HepG2 (cell line): ENCODE data around the gene GNAL. TPM values are rescaled to one million over a fixed set of nuclear protein-coding genes. Genes with fewer than 3 reads are reported as not detected.
"Not testable (repeated sequence)": the region's sequence is repeated elsewhere in the genome, so short reads cannot be mapped to it uniquely, and the experiment has no call there.

Experiments used
- ATAC-seq: fragments of 200-7000 bp; cut with Tn5 transposase; 3 replicates; pipeline ENCODE4 v1.9.1; 2020; ENCODE audit warnings: mild to moderate bottlenecking, moderate library complexity
- BruUV-seq: library from RNA; stranded (reverse); fragments of 400-500 nt; replicated peaks from 2 replicates; lab custom pipeline; 2021; lab: Mats Ljungman, UMichigan
- CTCF ChIA-PET: fragments of 300-600 bp; formaldehyde crosslinking; extraction: SDS; loops from one replicate; lab custom pipeline; 2021; ENCODE audit warnings: low total read pairs, inconsistent platforms, low intra/inter-chr PET ratio; lab: Yijun Ruan, JAX
- POLR2A ChIA-PET: fragments of 350-600 bp; sonication (Branson Sonifier 250); formaldehyde crosslinking; loops from one replicate; lab custom pipeline; 2020; ENCODE audit warnings: antibody characterized with exemption, inconsistent platforms; lab: Yijun Ruan, JAX
- DNase-seq: peaks from one replicate; pipeline ENCODE4 v3.0.0-alpha.2; 2015; ENCODE audit warnings: low spot score
- FAIRE-seq: peaks from 3 replicates; lab custom pipeline; 2011; peaks lifted over from hg19 to GRCh38; lab: Jason Lieb, UNC
- H2AFZ ChIP-seq: one replicate; pipeline ENCODE4 v1.6.1; 2011; ENCODE audit warnings: low read length, inconsistent platforms
- H3K27ac ChIP-seq: fragments of 300-600 bp; 3 replicates; pipeline ENCODE4 v1.8.0; 2011; ENCODE audit warnings: mixed run types, mild to moderate bottlenecking, mixed read lengths, low read length, inconsistent platforms; ENCODE audit not compliant: insufficient read depth; ENCODE audit errors: extremely low read length
- H3K27me3 ChIP-seq, 2 experiments: fragments of 200-600 bp in 1 of 2; 2 replicates in 1 of 2; 3 replicates in 1 of 2; pipeline versions ENCODE4 v1.6.0 to v1.8.0; 2011; ENCODE audit warnings: low read length in 2 of 2, mild to moderate bottlenecking in 2 of 2, moderate library complexity in 2 of 2, inconsistent platforms in 1 of 2; ENCODE audit not compliant: insufficient read depth in 2 of 2, control insufficient read depth in 1 of 2
- H3K36me3 ChIP-seq, 2 experiments: fragments of 200-600 bp in 1 of 2; replicated peaks in 1 of 2; 2 replicates in 1 of 2; 3 replicates in 1 of 2; pipeline versions ENCODE4 v1.5.1 to v1.8.0; 2011; ENCODE audit warnings: low read length in 2 of 2, inconsistent platforms in 1 of 2; ENCODE audit not compliant: insufficient read depth in 2 of 2, control insufficient read depth in 1 of 2
- H3K4me1 ChIP-seq: 2 replicates; pipeline ENCODE4 v1.5.1; 2012; ENCODE audit warnings: low read length, inconsistent platforms; ENCODE audit not compliant: insufficient read depth
- H3K4me2 ChIP-seq: 2 replicates; pipeline ENCODE4 v1.6.0; 2011; ENCODE audit warnings: low read depth, low read length, inconsistent platforms
- H3K4me3 ChIP-seq, 3 experiments: fragments of 200-600 bp in 1 of 3; sonication (generic), shearing (Covaris generic) in 1 of 3; replicated peaks in 1 of 3; 2 replicates each; pipeline ENCODE4 v1.5.1; 2011 to 2016; ENCODE audit warnings: low read length in 3 of 3, inconsistent platforms in 2 of 3, low read depth in 2 of 3, mild to moderate bottlenecking in 2 of 3, control low read depth in 1 of 3, mixed read lengths in 1 of 3; ENCODE audit not compliant: insufficient read depth in 1 of 3
- H3K79me2 ChIP-seq: one replicate; pipeline ENCODE4 v1.6.1; 2011; ENCODE audit warnings: low read length, inconsistent platforms; ENCODE audit not compliant: insufficient read depth
- H3K9ac ChIP-seq: 2 replicates; pipeline ENCODE4 v1.6.0; 2011; ENCODE audit warnings: mild to moderate bottlenecking, low read depth, low read length, inconsistent platforms; ENCODE audit not compliant: insufficient read depth
- H3K9me3 ChIP-seq: 2 replicates; pipeline ENCODE4 v1.5.1; 2012; ENCODE audit warnings: mild to moderate bottlenecking, low read length
- H4K20me1 ChIP-seq: 2 replicates; pipeline ENCODE4 v1.6.0; 2011; ENCODE audit warnings: inconsistent platforms, mild to moderate bottlenecking, low read length, moderate library complexity; ENCODE audit not compliant: insufficient read depth
- RAD51 ChIP-seq: fragments of 450-650 bp; IDR thresholded peaks from 2 replicates; pipeline ENCODE4 v1.6.1; 2016; ENCODE audit warnings: borderline replicate concordance
- ZMYM4 ChIP-seq: sonication (generic); formaldehyde crosslinking; IDR thresholded peaks from 2 replicates; pipeline ENCODE4 v1.8.1; 2023; ENCODE audit warnings: mild to moderate bottlenecking, missing genetic modification reagents
- WGBS: methylation state at CpG from one replicate; pipeline ENCODE4 v1.1.6; 2017; ENCODE audit warnings: low lambda C conversion rate; 5-methylcytosine and 5-hydroxymethylcytosine counted together
- in situ Hi-C: cut with HindIII; loops from 2 replicates; pipeline ENCODE4 v1.10.0; 2017; ENCODE audit warnings: low pct_unique_long_range_greater_than_20kb; ENCODE audit not compliant: extremely low pct_ligation_motif_present
- intact Hi-C: fragments of 100-400 bp; cut with micrococcal nuclease; formaldehyde crosslinking; loops from one replicate; pipeline ENCODE4 v1.10.0; 2022; ENCODE audit not compliant: unreplicated experiment
- polyA plus RNA-seq, 8 experiments: library from polyadenylated mRNA; depleted of rRNA in 3 of 8; stranded (reverse) in 7 of 8; unstranded in 1 of 8; fragments of >200 nt; fragmentation: Illumina TruSeq in 4 of 8; extraction: Trizol in 4 of 8; gene quantifications; 2 replicates each; pipeline versions ENCODE4 v1.2.1 to v1.2.3, GENCODE V29; 2011 to 2016; ENCODE audit warnings: low read depth in 4 of 8, missing spikeins in 1 of 8, mixed read lengths in 1 of 8; ENCODE audit not compliant: insufficient read depth in 1 of 8
- total RNA-seq, 5 experiments: library from RNA; depleted of rRNA; stranded (reverse); fragments of >200 nt; fragmentation: Illumina TruSeq; extraction: Trizol; gene quantifications; 2 replicates each; pipeline ENCODE4 v1.2.3, GENCODE V29; 2016; ENCODE audit warnings: low read depth in 1 of 5

GNAL gene
- total and polyA plus RNA-seq, 2 of the 13 experiments (the other 11 are each of a cell fraction or from before 2014, with no cell fraction given), result 0.87 to 1.4 TPM

DNA sequence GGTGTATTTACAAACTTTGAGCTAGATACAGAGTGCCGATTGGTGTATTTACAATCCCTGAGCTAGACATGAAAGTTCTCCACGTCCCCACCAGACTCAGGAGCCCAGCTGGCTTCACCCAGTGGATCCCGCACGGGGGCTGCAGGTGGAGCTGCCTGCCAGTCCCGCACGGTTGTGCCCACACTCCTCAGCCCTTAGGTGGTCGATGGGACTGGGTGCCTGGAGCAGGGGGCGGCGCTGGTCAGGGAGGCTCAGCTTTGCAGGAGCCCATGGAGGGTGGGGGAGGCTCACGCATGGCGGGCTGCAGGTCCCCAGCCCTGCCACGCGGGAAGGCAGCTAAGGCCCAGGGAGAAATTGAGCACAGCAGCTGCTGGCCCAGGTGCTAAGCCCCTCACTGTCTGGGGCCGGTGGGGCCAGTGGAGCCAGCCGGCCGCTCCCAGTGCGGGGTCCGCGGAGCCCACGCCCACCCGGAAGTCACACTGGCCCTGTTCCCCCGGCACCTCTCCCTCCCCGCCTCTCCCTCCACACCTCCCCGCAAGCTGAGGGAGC, 27.8 kb downstream of the GNAL start:
- H3K79me2 ChIP-seq, DNase-seq, POLR2A ChIA-PET, FAIRE-seq, H3K27ac ChIP-seq, BruUV-seq, H3K9ac ChIP-seq, intact Hi-C loops, H3K4me1 ChIP-seq, CTCF ChIA-PET, H3K4me2 ChIP-seq, H3K9me3 ChIP-seq, ATAC-seq, H3K4me3 ChIP-seq, H3K36me3 ChIP-seq, in situ Hi-C loops, H2AFZ ChIP-seq, H4K20me1 ChIP-seq: not testable (repeated sequence)
- 79% methylated on average over 6 of the region's 24 CpGs for WGBS
- peaks cover 0 to 11% of the 10 kb centered on the region in 2 experiments; a peak in 1 of 5 replicates for H3K27me3 ChIP-seq

DNA sequence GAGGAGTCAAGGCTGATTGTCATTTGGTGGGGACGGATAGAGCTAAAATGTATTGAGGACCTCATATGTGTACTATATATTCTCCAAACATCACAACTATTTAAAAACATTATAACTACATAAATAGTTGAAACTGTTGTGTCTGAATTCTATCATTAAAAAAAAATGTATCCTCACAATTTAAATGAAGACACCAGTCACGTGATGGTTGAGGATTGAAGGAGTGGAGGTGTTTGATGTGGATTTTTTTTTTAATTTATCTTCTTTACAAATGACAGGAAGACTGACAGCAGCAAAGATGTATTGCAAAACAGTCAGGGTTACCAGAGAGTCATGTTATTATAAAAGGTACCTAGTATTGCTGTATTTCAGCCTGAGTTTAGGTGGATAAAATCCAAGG, 30.0 kb downstream of the GNAL start:
- no peak overlapping the region for H3K27ac ChIP-seq
- H3K4me2 ChIP-seq, result no peak overlapping the region
- BruUV-seq, result no TSS peak
- H3K4me3 ChIP-seq, result no peak overlapping the region
- peaks cover 0 to under 1% of the 10 kb centered on the region in 2 experiments; a peak in 1 of 5 replicates for H3K27me3 ChIP-seq
- H3K36me3 ChIP-seq, result no peaks in the 10 kb centered on the region
- H2AFZ ChIP-seq, result no peak overlapping the region
- H4K20me1 ChIP-seq, result no peaks in the 10 kb centered on the region
- TF ChIP-seq ZMYM4 (CRISPR knock-in tag) (no peak), RAD51 (peak; percentile 53; the same call in 1 of the 2 replicates)
- CTCF ChIA-PET, result no interaction called here
- H3K79me2 ChIP-seq, result no peaks in the 10 kb centered on the region
- intact Hi-C loops, result no loop called here
- FAIRE-seq, result no peak
- DNase-seq, result no peak
- in situ Hi-C loops, result no loop called here
- WGBS, result 8% methylated on average over 2 of the region's 2 CpGs
- no peaks in the 10 kb centered on the region for H3K4me1 ChIP-seq
- H3K9me3 ChIP-seq, result no peaks in the 10 kb centered on the region
- POLR2A ChIA-PET, result no interaction called here
- no peak for ATAC-seq
- no peak overlapping the region for H3K9ac ChIP-seq
